GM18508 (cell line): ENCODE results near the gene TTC19.
"Not testable (repeated sequence)": the region's sequence is repeated elsewhere in the genome, so short reads cannot be mapped to it uniquely, and the experiment has no call there.

Source experiments
- ATAC-seq: cut with Tn5 transposase; IDR thresholded peaks from one replicate; pipeline ENCODE4 v1.9.1; 2021; ENCODE audit warnings: moderate number of reproducible peaks; ENCODE audit not compliant: insufficient read depth, unreplicated experiment

Gene TTC19

GRCh38 chr17:15971882-15972281 lies 27.7 kb upstream of the TTC19 start:
- no peak for ATAC-seq

- ATAC-seq = no peak
Measured at GRCh38 chr17:15972497-15972951, 27.1 kb upstream of the TTC19 start.

GRCh38 chr17:15973016-15973415 lies 26.6 kb upstream of the TTC19 start:
- no peak for ATAC-seq

- ATAC-seq = no peak
Measured at GRCh38 chr17:15973834-15974233, 25.8 kb upstream of the TTC19 start.

- no peak for ATAC-seq
Measured at GRCh38 chr17:15977894-15978293, 21.7 kb upstream of the TTC19 start.

DNA sequence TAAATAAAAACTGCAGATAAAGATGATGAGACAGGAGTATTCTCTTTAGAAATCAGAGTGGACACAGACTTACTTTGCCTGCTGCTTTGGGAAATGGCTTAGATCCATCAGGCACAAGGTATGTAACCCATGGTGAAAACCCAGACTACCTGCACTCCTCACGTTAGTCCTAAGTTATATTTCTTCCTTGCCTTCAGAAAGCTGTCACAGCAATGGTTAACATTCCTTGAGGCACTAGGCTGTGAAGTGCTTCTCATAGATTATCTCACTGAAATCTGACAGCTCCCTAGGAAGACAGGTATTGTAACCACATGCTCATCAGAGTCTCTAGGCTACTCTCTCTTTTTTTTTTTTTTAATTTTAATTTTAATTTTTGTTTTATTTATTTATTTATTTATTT lies 21.0 kb upstream of the TTC19 start:
- ATAC-seq = no peak

- not testable (repeated sequence) for ATAC-seq
Measured at GRCh38 chr17:15979013-15979412, 20.6 kb upstream of the TTC19 start.

DNA sequence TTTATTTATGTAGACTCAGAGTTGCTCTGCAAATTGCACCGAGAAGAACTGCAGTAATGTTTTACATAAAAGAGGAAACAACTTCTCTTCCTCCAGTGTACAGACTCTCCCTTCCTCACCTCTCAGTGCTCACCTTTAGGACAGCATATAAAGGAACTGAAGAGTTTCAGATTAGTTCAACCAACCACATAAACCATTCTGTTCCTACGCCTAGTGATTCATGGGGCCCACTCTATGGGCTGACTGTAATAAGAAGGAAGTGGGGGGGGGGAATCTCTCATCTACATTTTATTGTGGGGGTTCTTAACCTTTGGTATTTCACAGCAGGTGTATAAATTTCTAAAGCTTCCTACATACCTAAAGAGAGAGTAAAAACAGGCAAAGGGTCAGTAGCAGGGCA lies 18.4 kb upstream of the TTC19 start:
- peak; percentile 65 for ATAC-seq

DNA sequence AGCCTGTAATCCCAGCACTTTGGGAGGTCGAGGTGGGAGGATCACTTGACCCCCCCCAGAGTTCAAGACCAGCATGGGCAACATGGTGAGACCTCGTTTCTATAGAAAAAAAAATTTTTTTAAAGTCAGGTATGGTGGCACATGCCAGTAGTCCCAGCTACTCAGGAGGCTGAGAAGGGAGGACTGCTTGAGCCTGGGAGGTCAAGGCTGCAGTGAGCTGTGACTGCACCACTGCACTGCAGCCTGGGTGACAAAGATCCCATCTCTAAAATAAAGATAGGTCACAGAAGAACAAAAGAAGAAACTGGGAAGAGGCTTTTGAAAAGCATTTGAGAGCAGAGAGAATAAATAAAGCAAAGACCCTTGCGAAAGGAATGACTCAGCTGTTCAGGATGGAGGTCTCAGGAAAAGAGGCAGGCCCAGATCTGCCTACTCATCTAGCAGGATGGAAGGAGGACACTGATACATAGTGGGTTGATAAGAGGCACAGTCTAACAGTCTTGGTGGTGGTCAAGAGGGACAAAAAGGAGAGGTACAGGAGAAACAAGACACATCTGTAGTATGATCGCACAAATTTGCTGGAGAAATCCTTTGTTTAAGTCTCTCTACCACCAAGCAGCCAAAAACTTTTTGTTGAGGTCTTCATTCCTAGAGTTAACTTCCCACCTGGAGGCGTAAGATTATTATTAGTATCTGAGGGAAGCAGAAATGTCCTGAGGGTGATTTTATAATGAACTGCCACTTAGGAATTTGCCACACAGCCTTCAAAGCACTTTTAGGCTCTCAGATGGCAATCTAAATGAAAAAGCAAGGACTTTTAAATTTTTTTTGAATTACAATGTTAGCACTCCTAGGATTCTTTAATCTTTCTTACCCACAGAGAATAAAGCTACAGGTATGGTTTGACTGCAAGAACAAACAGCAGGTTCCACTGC lies 17.7 kb upstream of the TTC19 start:
- ATAC-seq = no peak

GRCh38 chr17:15996322-15996721 lies 3.3 kb upstream of the TTC19 start:
- no peak for ATAC-seq

DNA sequence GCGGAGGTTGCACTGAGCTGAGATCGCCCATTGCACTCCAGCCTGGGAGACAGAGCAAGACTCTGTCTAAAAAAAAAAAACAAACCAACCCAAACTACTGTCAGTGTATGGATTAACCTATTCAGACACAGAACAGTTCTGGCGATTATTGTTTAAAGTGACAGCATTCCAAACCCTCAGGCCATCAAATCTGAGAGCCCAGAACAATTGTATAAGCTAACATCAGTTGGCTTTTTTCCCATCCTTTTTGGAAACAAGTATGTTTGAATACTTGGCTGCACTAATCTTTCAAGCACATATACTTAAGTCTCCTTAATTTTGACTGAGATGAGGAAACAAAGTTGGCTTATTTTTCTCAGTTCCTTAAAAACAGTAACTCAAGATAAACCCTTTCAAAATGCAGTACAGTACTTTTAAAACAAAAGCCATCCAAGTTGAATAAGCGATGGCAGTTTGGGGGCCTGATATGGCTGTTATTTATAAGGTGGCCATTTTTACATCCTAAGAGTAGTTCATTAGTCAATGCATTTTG lies 1.5 kb upstream of the TTC19 start:
- no peak for ATAC-seq

DNA sequence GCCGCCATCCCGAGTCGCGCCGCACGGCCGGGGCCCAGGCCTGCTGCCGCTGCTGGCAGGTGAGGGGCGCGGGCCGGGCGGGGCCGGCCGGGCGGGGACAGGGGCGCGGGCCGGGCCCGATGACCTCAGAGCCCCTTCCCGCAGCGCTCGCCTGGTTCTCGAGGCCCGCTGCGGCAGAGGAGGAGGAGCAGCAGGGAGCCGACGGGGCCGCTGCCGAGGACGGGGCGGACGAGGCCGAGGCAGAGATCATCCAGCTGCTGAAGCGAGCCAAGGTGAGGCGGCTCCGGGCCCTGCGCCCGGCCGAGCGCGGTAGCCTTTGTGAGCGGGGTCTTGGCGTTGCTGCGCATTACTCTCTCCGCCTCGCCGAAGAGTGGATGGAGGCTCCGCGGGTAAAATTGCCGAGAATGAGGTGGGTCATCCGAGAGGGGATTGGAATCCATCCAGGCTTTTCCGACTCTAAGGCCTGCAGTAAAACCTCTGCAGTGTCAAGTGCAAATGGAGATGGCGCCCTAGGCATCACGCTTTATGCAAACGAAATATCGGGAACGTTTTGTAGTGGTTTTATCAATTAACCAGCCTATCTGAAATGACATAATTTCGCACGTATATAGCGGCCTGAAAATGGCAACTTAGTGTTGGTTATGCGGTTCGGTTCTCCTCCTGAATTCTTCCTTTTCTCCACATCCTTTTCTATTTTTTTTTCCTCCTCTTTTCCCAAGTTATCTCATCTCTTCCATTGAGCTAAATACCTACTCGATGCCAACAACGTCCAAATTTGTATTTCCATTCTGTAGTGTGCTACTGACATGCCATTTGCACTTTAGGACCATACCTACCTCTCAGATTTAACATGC lies 577 bp downstream of the TTC19 start:
- peak; percentile 7 for ATAC-seq

- ATAC-seq = no peak
Measured at GRCh38 chr17:16001226-16001897, 1.7 kb downstream of the TTC19 start.

GRCh38 chr17:16002708-16003260 lies 3.2 kb downstream of the TTC19 start:
- no peak for ATAC-seq

DNA sequence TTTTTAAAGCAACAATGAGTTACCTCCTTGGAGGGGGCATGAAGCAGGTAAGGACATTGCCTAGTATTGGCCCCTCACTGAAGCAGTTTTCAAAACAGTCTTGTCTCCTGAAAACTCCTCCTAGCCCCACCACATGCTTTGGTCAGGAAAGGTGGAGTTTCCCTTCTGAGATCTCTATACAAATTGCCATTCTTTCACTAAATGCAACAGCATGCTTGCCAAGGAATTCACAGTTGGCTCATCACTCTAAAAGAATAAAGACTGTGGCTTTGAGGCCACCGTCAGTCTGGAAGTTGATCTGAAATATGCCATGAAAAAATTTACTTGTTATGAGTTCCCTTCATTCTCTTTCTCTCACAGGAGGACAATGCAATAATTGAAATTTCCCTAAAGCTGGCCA lies 4.2 kb downstream of the TTC19 start:
- ATAC-seq = no peak

- ATAC-seq = no peak
Measured at GRCh38 chr17:16005636-16006035, 6.0 kb downstream of the TTC19 start.

DNA sequence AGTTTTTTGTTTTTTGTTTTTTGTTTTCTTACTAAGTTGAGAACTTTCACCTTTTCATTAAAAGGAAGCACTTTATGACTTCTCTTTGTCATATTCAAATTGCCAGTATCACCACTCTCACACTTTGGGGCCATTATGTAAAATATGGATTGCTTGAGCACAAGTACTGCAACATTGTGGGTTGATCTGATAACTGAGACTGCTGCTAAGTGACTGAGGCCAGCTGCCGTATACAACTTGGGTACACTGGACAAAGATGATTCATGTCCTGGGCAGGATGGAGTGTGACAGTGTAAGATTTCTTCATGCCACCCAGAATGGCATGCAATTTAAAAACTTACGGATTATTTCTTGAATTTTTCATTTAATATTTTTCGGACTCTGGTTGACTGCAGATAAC lies 7.8 kb downstream of the TTC19 start:
- ATAC-seq = no peak

GRCh38 chr17:16013943-16014407 lies 14.4 kb downstream of the TTC19 start:
- ATAC-seq = no peak

- no peak for ATAC-seq
Measured at GRCh38 chr17:16019347-16019746, 19.7 kb downstream of the TTC19 start.

- no peak for ATAC-seq
Measured at GRCh38 chr17:16023881-16024280, 24.3 kb downstream of the TTC19 start.
